KMS-11 (cell line): ENCODE data around the gene JARID2.
A peak's percentile ranks its signal among the peaks of the same experiment; 100 is the strongest.

ENCODE experiments used
- H2AFZ ChIP-seq: fragments of 200-600 bp; sonication (generic); 2 replicates; pipeline ENCODE4 v1.6.1; 2016; ENCODE audit warnings: antibody characterized with exemption, mixed run types, low read depth
- H3K27ac ChIP-seq: fragments of 200-600 bp; sonication (generic); 2 replicates; pipeline ENCODE4 v1.6.1; 2016; ENCODE audit warnings: mild to moderate bottlenecking, mixed run types
- H3K27me3 ChIP-seq: fragments of 200-600 bp; sonication (generic); 2 replicates; pipeline ENCODE4 v1.6.1; 2017; ENCODE audit warnings: mild to moderate bottlenecking, low read depth, mixed run types, moderate library complexity; ENCODE audit not compliant: insufficient read depth
- H3K36me3 ChIP-seq: fragments of 200-600 bp; sonication (generic); 2 replicates; pipeline ENCODE4 v1.6.1; 2017; ENCODE audit warnings: mild to moderate bottlenecking, mixed run types; ENCODE audit not compliant: insufficient read depth
- H3K4me1 ChIP-seq: fragments of 200-600 bp; sonication (generic); 2 replicates; pipeline ENCODE4 v1.6.1; 2016; ENCODE audit warnings: mild to moderate bottlenecking, low read depth, mixed run types; ENCODE audit not compliant: poor library complexity, severe bottlenecking
- H3K4me2 ChIP-seq: fragments of 200-600 bp; sonication (generic); 2 replicates; pipeline ENCODE4 v1.7.0; 2016; ENCODE audit warnings: mild to moderate bottlenecking, mixed run types
- H3K4me3 ChIP-seq: fragments of 200-600 bp; sonication (generic); IDR thresholded peaks from 2 replicates; pipeline ENCODE4 v1.6.1; 2017; ENCODE audit warnings: low read depth, low read length, mixed read lengths; ENCODE audit not compliant: insufficient read depth
- H3K79me2 ChIP-seq: fragments of 200-600 bp; sonication (generic); 2 replicates; pipeline ENCODE4 v1.6.1; 2016; ENCODE audit warnings: low read depth, mixed run types; ENCODE audit not compliant: insufficient read depth
- H3K9ac ChIP-seq: fragments of 200-600 bp; sonication (generic); 2 replicates; pipeline ENCODE4 v1.6.1; 2016; ENCODE audit warnings: mild to moderate bottlenecking, mixed run types
- H4K20me1 ChIP-seq: fragments of 200-600 bp; sonication (generic); 2 replicates; pipeline ENCODE4 v1.6.1; 2016; ENCODE audit warnings: mild to moderate bottlenecking, mixed run types; ENCODE audit not compliant: insufficient read depth
- CTCF ChIP-seq: fragments of 200-600 bp; sonication (generic); conservative IDR thresholded peaks from 2 replicates; pipeline ENCODE4 v1.6.1; 2017; ENCODE audit warnings: low read depth, mild to moderate bottlenecking, antibody characterized with exemption, low read length, moderate library complexity, mixed read lengths

JARID2 gene

GRCh38 chr6:15398633-15399275 lies 152.9 kb downstream of the JARID2 start:
- no peak for TF ChIP-seq CTCF
- no peak overlapping the region for H3K4me3 ChIP-seq
- H3K27me3 ChIP-seq: no peaks in the 10 kb centered on the region
- no peak overlapping the region for H3K9ac ChIP-seq
- no peak overlapping the region for H2AFZ ChIP-seq
- H3K79me2 ChIP-seq: peaks cover 23% of the 10 kb centered on the region; the same call in 1 of the 2 replicates
- H4K20me1 ChIP-seq: no peaks in the 10 kb centered on the region
- H3K27ac ChIP-seq: no peak overlapping the region
- H3K4me2 ChIP-seq: peak overlapping the region; percentile 39
- H3K4me1 ChIP-seq: peaks cover 23% of the 10 kb centered on the region
- H3K36me3 ChIP-seq: no peaks in the 10 kb centered on the region

- H3K36me3 ChIP-seq: no peaks in the 10 kb centered on the region
- H4K20me1 ChIP-seq: no peaks in the 10 kb centered on the region
- no peak overlapping the region for H3K9ac ChIP-seq
- H3K27ac ChIP-seq: no peak overlapping the region
- no peak overlapping the region for H3K4me3 ChIP-seq
- no peak overlapping the region for H3K4me2 ChIP-seq
- no peaks in the 10 kb centered on the region for H3K27me3 ChIP-seq
- no peak overlapping the region for H2AFZ ChIP-seq
- TF ChIP-seq CTCF: no peak
- peaks cover 27% of the 10 kb centered on the region; the same call in 1 of the 2 replicates for H3K79me2 ChIP-seq
- H3K4me1 ChIP-seq: peaks cover 28% of the 10 kb centered on the region
Observed at GRCh38 chr6:15399641-15400470, 154.0 kb downstream of the JARID2 start.

DNA sequence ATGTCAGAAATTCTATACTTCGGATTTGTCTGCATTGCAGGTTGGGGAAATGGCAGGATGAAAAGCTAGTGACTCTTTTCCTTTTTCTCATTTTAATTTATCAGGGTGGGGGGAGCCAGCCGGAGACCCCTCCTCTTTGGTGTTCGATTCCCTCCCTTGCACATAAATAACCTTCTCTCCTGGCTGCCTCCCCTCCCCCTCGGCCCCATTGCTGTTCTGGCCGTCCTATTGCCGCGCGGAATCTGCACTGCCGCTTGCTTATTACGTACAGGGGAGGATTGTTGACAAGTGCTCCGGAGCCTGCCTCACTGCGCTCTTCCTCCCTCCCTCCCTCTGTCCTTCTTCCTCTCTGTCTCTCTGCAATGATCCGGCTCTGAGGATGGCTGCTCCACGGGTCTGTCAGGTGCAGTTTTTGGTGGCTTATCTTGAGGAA lies 154.7 kb downstream of the JARID2 start:
- no peak overlapping the region for H2AFZ ChIP-seq
- no peak overlapping the region for H3K27ac ChIP-seq
- no peak overlapping the region for H3K4me3 ChIP-seq
- no peaks in the 10 kb centered on the region for H4K20me1 ChIP-seq
- peaks cover 33% of the 10 kb centered on the region; the same call in 1 of the 2 replicates for H3K79me2 ChIP-seq
- peaks cover 28% of the 10 kb centered on the region for H3K4me1 ChIP-seq
- H3K9ac ChIP-seq: no peak overlapping the region
- no peaks in the 10 kb centered on the region for H3K36me3 ChIP-seq
- H3K27me3 ChIP-seq: no peaks in the 10 kb centered on the region
- no peak overlapping the region for H3K4me2 ChIP-seq
- no peak for TF ChIP-seq CTCF

GRCh38 chr6:15401120-15401519 lies 155.3 kb downstream of the JARID2 start:
- H3K4me1 ChIP-seq: peaks cover 28% of the 10 kb centered on the region
- H3K4me3 ChIP-seq: no peak overlapping the region
- H4K20me1 ChIP-seq: no peaks in the 10 kb centered on the region
- H3K36me3 ChIP-seq: no peaks in the 10 kb centered on the region
- no peak overlapping the region for H2AFZ ChIP-seq
- peaks cover 33% of the 10 kb centered on the region; the same call in 1 of the 2 replicates for H3K79me2 ChIP-seq
- no peak for TF ChIP-seq CTCF
- H3K4me2 ChIP-seq: no peak overlapping the region
- no peaks in the 10 kb centered on the region for H3K27me3 ChIP-seq
- no peak overlapping the region for H3K9ac ChIP-seq
- H3K27ac ChIP-seq: no peak overlapping the region
